Head of caudate nucleus (tissue), 42 donors: ENCODE results near the gene ABCC4.

Source experiments
- DNase-seq, 42 donors: peaks; one replicate each; pipeline versions ENCODE4 v3.0.0 to v3.0.0-alpha.2; 2020 to 2021; ENCODE audit warnings: mixed read lengths in 7 of 42
- intact Hi-C: fragments of 100-400 bp; cut with DNase I; formaldehyde crosslinking; loops from one replicate; pipeline ENCODE4 v1.15.0; 2022

The ABCC4 gene

DNA sequence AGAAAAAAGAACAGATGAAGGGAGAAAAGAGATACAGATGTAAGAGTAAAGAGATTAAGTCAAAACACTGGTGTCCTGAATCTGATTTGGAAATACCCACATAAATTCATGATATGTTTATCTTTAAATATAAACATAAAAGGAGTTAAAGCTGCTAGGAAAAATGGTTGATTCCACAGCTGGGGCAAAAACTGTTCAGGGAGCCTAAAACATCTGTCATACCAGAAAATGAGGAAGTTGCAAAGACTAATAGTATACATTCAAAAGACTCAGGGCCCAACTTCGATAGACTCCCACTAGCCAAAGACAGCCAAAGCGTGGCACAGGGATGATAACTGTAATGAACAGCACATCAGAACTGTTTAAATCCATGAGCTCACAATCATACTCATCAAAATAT lies 62.0 kb downstream of the ABCC4 start:
- intact Hi-C loops = no loop called here
- no peak for DNase-seq

DNA sequence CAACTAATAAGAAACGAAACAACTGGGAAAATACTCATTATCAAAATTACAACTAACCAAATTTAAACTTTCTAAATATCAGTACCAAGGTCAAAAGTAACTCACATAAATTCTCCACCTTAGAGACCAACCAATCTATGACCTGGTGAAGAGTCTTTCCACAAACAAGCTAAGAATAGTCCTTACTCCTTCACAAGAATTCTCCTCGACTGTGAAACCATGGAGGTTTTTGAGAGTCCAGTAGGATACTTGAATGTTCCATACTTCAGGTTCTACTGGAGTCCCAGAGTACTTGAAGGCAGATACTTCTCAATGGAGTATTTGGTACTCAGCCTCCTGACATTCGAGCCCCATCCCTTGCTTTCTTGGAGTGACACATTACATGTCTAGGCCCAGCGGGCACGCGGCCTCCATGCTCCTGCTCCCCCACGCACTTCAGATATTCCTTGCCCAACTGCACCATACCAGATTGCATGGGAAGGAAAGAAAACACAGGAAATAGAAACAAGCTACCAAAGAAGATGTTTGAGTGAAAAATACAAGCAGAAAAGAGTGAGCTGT lies 63.9 kb downstream of the ABCC4 start:
- intact Hi-C loops = no loop called here
- peak in 1 of 42 donors; percentile 27 for DNase-seq

- intact Hi-C loops = no loop called here
- DNase-seq = peak in 1 of 42 donors; percentile 4
Observed at GRCh38 chr13:95236774-95237173, 64.5 kb downstream of the ABCC4 start.

DNA sequence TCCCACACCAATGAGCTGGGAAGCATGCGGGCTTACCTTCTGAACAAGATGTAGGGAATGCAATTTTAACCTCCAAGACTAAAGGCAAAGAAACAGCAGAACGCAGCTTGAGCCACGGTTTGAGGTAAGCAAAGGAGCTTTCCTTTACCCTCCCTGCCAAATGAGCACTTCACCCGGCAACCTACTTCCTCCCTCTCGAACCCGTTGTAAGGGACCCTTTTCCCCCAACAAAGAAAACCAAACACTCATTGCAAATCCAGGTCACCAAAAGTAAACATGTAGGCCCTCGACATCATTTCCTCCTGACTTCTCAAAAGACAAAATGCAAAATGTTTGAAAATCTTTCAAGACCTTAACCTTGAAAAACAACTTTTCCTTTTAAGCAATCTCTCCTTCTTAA lies 65.3 kb downstream of the ABCC4 start:
- intact Hi-C loops = no loop called here
- DNase-seq = peak in 1 of 42 donors; percentile 24

- intact Hi-C loops = no loop called here
- peak in 1 of 42 donors; percentile 33 for DNase-seq
Observed at GRCh38 chr13:95235199-95235756, 66.0 kb downstream of the ABCC4 start.

DNA sequence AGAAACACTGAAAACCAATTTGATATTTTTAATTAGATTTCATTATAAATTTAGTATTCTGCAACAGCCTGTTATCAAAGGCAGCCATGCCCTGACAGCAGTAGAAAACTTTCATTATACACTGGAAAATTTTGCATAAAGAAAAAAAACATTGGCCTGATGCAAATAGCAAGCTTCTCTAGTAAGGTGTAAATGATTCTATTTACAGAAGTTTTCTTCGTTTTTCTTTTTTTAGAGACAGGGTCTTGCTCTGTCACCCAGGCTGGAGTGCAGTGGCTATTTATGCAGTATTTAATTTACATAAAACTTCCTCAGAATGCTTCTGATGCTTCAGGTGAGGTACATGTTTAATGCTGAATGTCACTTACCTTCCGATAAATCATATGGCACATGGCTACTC lies 67.0 kb downstream of the ABCC4 start:
- DNase-seq = no peak
- intact Hi-C loops = no loop called here

GRCh38 chr13:95233026-95233635 lies 68.1 kb downstream of the ABCC4 start:
- intact Hi-C loops = no loop called here
- DNase-seq = peak in 1 of 42 donors; percentile 7

- DNase-seq = no peak
- intact Hi-C loops = no loop called here
Observed at GRCh38 chr13:95231393-95231792, 69.9 kb downstream of the ABCC4 start.

- intact Hi-C loops = no loop called here
Observed at GRCh38 chr13:95229855-95230254, 71.4 kb downstream of the ABCC4 start.

DNA sequence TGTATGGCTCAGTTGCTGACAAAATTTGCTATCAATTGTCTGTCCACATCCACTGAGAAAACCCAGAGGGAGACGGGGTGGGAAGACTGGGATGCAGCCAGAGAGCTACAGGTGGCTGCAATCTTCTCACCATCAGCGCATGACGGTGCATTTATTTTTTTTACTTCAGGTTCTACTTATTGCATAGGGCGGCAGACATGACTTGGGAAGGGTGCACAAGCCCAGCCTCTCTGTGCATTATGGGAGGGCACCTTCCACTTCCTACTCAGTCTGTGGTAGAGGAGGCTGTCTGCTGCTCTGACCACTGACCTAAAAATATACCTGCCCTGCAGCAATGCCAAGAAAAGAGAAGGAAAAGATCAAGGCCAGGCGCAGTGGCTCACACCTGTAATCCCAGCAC lies 73.1 kb downstream of the ABCC4 start:
- intact Hi-C loops = no loop called here
- DNase-seq = peak in 1 of 42 donors; percentile 13

More at GRCh38 chr13:95229855-95230254, 71.4 kb downstream of the ABCC4 start:
- no peak for DNase-seq

DNA sequence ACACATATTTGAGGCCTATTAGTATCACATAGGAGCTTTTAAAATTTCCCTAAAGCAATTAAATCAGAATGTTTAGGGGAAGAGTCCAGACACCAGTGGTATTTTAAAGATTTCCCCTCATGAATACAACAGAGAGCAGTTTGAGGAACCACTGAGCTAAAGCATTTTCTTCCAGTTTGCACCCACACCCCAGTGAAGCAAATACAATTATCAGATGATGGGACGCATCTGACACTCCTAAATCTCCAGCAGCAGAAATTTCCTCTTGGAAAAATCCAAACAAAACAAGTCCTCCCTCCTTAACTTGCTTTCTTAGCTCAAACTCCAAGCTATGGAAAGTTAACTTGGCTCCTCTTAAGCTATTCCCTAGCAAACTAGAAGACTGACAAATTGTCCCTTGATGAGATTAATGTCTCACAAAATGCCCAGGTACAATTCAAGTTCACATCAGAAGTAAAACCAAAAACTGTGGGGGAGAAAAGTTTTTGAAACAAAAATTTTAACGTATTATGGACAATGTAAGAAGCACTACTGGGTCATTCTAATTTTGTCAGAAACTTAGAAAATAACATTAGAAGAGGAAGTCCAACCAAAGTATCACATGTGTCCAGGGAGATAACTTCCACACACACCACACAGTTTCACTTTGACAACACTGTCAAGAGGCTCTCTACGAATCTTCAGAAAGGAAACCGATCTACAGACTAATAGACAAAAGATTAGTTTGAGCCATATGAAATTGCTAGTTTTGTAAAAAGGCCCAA lies 74.1 kb downstream of the ABCC4 start:
- intact Hi-C loops = no loop called here
- no peak for DNase-seq

GRCh38 chr13:95226476-95226875 lies 74.8 kb downstream of the ABCC4 start:
- intact Hi-C loops = no loop called here
- DNase-seq = no peak

- intact Hi-C loops = no loop called here
- no peak for DNase-seq
Observed at GRCh38 chr13:95226050-95226449, 75.2 kb downstream of the ABCC4 start.

- no peak for DNase-seq
- intact Hi-C loops = no loop called here
Observed at GRCh38 chr13:95224064-95224463, 77.2 kb downstream of the ABCC4 start.

- intact Hi-C loops = no loop called here
- no peak for DNase-seq
Observed at GRCh38 chr13:95222733-95223018, 78.6 kb downstream of the ABCC4 start.

GRCh38 chr13:95221971-95222732 lies 79.1 kb downstream of the ABCC4 start:
- no peak for DNase-seq
- intact Hi-C loops = no loop called here

DNA sequence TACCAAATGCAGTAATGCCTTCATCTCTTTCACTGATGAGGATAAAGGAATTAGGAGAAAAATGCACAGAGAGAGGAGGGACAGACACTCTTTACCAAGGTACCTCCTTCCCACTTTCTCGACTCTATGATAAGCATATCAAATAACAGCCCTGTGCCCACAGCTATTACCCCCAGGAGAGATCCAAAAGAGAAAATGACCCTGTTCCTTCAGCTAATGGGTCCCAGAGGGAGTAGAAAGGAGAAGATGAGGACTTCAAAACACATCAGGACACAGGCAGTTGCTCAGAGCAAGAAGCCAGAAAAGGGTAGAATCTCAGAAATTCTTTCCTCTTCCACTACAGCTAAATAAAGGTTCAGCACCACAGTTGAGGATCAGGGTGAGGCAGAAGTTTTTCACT lies 80.6 kb downstream of the ABCC4 start:
- intact Hi-C loops = no loop called here
- DNase-seq = no peak

- intact Hi-C loops = no loop called here
- DNase-seq = peak in 2 of 42 donors; percentile 14 to 22
Observed at GRCh38 chr13:95217920-95218830, 83.1 kb downstream of the ABCC4 start.

DNA sequence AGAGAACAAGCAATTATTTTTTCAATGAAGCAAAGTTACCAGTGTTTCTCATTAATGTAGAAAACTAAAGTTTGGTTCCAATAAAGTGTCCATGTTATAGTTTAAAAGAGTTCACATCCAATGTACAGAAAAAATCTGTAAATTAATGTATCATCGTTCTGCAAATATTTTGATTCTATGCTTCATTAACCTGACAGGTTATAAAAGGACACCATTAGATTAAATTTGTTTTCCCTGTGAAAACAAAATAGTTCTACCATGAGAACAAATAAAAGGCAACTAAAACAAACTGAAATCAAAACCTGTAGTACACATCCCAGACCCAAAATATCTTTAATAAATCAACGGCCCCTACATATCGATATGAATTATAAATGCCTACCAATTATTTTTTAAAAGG lies 85.1 kb downstream of the ABCC4 start:
- intact Hi-C loops = no loop called here
- no peak for DNase-seq
